AG09319 (cell line): ENCODE data around the gene ZCWPW1.
"Not testable (repeated sequence)": the region's sequence is repeated elsewhere in the genome, so short reads cannot be mapped to it uniquely, and the experiment has no call there.

Experiments
- DNase-seq: peaks from one replicate; pipeline ENCODE4 v3.0.0-alpha.2; 2010; ENCODE audit warnings: low read depth; ENCODE audit errors: extremely low read depth
- TF ChIP-seq, protein P1 (sequence below): IDR thresholded peaks from 2 replicates; pipeline ENCODE4 v1.5.1; 2011; ENCODE audit warnings: low read depth, mild to moderate bottlenecking, inconsistent platforms, low read length, moderate library complexity

The ZCWPW1 gene

DNA sequence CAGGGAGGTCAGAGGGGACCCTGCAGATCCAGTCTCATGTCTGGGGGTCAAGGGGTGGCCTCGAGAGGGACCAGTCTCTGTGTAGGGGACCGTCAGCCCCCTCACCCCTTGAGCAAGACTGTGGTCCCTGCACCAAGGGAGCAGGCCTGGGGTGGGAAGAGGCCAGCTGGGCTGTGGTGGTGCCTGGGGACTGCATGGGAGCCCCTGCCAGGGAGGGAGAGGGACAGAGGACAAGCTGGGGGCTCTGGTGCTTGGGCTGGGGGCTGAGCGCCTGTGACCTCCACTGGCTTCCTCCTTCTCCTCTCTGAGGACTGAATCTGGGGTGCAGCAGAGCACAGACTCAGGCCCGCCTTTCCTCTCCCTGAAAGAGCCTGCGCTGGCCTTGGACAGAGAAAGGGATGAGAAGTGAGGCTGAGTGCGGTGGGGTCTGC is 71.4 kb downstream of the ZCWPW1 start:
- TF ChIP-seq, protein P1, sequence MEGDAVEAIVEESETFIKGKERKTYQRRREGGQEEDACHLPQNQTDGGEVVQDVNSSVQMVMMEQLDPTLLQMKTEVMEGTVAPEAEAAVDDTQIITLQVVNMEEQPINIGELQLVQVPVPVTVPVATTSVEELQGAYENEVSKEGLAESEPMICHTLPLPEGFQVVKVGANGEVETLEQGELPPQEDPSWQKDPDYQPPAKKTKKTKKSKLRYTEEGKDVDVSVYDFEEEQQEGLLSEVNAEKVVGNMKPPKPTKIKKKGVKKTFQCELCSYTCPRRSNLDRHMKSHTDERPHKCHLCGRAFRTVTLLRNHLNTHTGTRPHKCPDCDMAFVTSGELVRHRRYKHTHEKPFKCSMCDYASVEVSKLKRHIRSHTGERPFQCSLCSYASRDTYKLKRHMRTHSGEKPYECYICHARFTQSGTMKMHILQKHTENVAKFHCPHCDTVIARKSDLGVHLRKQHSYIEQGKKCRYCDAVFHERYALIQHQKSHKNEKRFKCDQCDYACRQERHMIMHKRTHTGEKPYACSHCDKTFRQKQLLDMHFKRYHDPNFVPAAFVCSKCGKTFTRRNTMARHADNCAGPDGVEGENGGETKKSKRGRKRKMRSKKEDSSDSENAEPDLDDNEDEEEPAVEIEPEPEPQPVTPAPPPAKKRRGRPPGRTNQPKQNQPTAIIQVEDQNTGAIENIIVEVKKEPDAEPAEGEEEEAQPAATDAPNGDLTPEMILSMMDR = no peak
- DNase-seq = no peak

DNA sequence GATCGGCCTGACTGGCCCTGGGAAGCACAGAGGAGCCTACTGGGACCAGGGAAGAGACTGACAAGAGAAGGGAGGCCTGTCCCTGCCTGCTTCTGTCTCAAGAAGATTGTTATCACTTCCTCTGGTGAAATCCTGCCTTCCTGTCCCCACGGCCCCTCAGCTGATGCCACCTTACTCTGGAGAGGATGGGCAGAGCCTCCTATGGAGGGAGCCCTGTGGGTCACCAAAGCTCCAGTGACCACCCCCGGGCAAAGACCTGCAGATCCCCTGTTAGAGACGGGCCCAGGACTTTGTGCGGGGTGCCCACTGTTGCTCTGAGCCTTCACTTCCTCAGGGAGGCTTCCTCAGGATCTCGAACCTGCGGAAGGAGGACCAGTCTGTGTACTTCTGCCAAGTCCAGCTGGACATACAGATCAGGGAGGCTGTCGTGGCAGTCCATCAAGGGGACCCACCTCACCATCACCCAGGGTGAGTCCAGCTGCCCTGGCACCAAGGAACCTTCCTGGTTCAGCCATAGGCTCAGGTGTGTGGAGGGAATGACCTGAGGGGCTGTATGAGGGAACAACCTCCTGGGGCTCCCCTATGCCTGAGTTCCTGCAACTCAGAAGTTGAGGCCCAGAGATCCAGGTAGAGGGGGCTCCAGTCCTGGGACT is 72.0 kb downstream of the ZCWPW1 start:
- TF ChIP-seq, protein P1 = no peak
- no peak for DNase-seq

- no peak for DNase-seq
- TF ChIP-seq, protein P1 = no peak
These were observed 74.7 kb downstream of the ZCWPW1 start for GRCh38 chr7:100353685-100354330.

DNA sequence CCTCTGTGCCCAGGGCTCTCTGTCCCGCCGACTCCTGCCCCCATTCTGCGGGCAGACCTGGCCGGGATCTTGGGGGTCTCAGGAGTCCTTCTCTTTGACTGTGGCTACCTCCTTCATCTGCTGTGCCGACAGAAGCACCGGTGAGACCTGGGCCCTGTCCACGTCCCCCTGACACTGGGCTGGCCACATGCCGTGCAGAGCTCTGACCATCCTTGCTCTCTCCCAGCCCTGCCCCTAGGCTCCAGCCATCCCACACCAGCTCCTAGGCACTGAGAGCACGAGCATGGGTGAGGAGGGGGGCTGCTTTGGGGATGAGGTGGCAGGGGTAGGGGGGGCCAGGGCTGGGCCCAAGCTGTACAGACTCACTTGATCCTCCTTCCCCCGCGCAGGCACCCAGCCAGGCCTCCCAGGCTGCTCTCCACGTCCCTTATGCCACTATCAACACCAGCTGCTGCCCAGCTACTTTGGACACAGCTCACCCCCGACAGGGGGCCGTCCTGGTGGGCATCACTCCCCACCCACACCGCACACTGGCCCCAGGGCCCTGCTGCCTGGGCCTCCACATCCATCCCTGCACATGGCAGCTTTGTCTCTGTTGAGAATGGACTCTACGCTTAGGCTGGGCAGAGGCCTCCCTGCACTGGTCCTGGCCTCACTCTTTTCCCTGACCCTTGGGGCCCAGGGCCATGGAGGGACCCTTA is 75.4 kb downstream of the ZCWPW1 start:
- TF ChIP-seq, protein P1 = no peak
- no peak for DNase-seq

DNA sequence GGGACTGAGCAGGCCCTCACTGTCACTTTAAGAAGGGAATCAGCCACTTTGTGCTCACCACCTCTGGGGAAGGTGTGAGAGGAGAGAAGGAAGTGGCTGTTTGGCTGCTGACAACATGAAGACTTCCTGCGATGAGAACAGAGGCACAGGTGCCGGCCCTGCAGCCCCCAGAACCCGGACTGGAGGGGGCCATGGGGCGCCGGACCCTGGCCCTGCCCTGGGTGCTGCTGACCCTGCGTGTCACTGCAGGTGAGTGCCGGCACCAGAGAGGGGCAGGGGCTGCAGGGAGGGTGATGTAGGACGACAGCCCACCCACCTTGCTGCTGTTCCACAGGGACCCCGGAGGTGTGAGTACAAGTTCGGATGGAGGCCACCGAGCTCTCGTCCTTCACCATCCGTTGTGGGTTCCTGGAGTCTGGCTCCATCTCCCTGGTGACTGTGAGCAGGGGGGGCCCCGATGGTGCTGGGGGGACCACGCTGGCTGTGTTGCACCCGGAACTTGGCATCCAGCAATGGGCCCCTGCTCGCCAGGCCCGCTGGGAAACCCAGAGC is 76.2 kb downstream of the ZCWPW1 start:
- not testable (repeated sequence) for DNase-seq

DNA sequence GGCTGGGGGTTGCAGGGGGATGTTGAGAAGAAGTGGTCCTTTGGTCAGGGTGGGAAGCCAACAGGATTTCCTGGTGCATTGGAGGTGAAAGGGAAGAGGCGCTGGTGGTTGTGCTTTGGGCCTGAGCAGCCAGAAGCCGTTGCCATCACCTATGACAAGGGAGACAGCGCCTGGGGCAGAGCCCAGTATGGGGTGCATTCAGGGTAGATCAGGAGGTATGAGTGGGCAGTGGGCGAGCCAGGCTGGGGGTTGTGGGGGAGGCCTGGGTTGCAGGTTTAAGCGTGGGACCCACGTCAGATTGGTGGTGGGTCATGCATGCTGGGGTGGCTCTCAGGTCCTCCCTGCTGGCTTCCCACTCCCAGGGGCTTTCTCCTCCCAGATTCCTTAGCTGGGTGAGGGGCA is 76.8 kb downstream of the ZCWPW1 start:
- TF ChIP-seq, protein P1 = no peak
- DNase-seq = no peak
